Cardiac fibroblast (primary cell): ENCODE results near the gene FAM135A.
"Not testable (repeated sequence)": the region's sequence is repeated elsewhere in the genome, so short reads cannot be mapped to it uniquely, and the experiment has no call there.

Experiments used
- DNase-seq, 2 donors: peaks; one replicate each; pipeline versions ENCODE4 v3.0.0 to v3.0.0-alpha.2; 2010; ENCODE audit warnings: low read depth in 2 of 2
- H3K4me3 ChIP-seq, 2 donors: replicated peaks in 1 of 2; 1 replicate in 1 of 2; 2 replicates in 1 of 2; pipeline ENCODE4 v1.5.1; 2011; ENCODE audit warnings: low read depth in 2 of 2, low read length in 2 of 2, mild to moderate bottlenecking in 2 of 2, moderate library complexity in 1 of 2
- TF ChIP-seq, protein P1 (sequence below): IDR thresholded peaks from one replicate; pipeline ENCODE4 v1.5.1; 2011; ENCODE audit warnings: low read depth, mild to moderate bottlenecking, low read length, inconsistent platforms

FAM135A gene

DNA sequence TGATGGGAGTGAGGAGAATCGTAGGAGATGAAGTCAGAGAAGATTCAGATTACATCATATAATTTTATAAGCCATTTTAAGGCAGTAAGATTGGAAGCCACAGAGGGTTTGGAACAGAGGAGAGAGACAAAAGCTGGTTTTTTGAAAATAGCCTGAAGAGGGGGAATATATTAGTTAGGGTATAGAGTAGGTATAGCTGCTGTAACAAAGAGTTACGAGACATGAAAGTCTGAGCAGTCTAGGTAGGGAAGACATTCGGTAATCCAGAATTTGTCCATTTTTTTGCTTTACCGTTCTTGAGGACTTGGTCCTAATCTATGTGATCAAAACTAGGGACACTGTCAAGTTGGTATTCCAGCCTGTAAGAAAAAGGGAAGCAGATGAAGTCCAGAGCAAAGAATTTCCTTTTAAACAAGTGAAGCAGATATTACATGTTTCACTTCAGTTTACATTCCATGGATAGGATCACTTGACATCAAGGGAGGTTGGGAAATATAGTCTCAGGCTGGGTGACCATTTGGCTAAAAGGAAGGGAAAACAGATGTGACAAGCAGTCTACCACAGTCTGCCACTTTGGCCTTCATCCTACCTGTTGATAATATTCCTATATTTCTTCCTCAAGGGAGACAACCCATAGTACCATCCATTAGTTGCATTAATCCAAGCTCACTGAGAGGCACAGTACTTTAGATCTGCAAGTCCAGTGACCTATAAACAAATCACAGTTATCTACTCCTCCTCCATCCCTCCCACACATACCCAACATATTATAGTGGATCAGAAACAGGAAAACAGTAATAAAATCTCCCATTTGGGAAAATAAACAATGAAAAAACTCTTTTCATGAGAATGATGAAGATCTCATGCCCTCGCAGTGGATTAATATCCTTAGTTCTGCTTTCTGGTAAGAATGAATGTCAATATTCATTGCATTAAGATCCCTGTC is 10.2 kb downstream of the FAM135A start:
- no peak overlapping the region for H3K4me3 ChIP-seq
- TF ChIP-seq, protein P1, sequence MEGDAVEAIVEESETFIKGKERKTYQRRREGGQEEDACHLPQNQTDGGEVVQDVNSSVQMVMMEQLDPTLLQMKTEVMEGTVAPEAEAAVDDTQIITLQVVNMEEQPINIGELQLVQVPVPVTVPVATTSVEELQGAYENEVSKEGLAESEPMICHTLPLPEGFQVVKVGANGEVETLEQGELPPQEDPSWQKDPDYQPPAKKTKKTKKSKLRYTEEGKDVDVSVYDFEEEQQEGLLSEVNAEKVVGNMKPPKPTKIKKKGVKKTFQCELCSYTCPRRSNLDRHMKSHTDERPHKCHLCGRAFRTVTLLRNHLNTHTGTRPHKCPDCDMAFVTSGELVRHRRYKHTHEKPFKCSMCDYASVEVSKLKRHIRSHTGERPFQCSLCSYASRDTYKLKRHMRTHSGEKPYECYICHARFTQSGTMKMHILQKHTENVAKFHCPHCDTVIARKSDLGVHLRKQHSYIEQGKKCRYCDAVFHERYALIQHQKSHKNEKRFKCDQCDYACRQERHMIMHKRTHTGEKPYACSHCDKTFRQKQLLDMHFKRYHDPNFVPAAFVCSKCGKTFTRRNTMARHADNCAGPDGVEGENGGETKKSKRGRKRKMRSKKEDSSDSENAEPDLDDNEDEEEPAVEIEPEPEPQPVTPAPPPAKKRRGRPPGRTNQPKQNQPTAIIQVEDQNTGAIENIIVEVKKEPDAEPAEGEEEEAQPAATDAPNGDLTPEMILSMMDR: no peak
- no peak for DNase-seq

DNA sequence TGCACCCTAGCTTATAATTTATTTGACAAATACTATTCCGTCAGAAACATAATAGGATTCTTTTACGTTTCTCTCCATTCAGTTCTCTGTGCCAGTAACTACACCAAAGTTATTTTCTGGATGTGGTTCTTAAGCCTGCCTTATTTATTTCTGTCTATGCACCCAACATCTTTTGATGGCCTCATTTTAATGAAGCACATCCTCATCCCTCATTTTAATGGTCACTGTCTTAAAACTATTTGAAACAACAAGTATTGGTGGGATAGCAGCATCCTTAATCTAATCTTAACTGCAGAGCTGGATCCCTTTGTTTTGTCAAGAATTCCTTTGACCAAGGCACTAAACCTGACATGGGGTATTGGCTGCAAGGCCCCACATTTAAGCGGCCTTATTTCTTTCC is 11.0 kb downstream of the FAM135A start:
- DNase-seq: no peak
- TF ChIP-seq, protein P1: no peak
- no peak overlapping the region for H3K4me3 ChIP-seq

DNA sequence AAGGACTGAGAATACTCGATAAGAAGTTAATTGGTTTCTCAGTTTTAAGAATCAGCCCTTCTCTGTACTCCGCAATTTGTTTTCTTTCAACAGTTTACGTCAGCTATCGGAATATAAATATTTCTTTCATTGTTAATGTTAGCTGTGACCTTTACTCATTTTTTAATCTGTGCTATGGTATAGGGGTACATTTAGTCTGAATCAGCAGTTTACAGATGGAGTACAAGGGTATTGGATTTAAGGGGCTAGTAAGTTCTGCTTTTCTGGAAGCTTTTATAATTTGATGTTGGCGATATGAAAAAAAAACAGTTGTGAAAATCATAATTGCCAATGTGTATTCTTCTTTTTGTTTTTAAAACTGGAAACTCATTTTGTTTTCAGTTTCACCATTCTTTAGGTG is 23.0 kb downstream of the FAM135A start:
- H3K4me3 ChIP-seq: no peak overlapping the region
- DNase-seq: no peak
- TF ChIP-seq, protein P1: no peak

DNA sequence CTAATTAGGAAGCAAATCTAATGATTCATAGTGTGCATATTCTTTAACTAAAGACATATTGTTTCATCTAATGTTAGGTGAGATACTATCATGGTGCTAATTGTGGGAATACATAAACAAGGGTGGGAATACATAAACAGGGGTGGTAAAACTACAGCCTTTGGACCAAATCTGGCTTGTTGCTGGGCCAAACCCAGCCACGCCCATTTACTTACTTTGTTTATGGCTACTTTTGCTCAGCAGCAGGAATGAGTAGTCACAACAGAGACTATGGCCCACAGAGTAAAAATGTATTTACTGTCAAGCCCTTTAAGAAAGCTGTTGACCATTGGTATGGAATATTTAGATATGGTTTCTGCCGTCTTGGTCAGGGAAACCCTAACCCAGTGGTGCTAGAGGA is 31.7 kb downstream of the FAM135A start:
- H3K4me3 ChIP-seq: no peak overlapping the region
- TF ChIP-seq, protein P1: no peak
- no peak for DNase-seq

DNA sequence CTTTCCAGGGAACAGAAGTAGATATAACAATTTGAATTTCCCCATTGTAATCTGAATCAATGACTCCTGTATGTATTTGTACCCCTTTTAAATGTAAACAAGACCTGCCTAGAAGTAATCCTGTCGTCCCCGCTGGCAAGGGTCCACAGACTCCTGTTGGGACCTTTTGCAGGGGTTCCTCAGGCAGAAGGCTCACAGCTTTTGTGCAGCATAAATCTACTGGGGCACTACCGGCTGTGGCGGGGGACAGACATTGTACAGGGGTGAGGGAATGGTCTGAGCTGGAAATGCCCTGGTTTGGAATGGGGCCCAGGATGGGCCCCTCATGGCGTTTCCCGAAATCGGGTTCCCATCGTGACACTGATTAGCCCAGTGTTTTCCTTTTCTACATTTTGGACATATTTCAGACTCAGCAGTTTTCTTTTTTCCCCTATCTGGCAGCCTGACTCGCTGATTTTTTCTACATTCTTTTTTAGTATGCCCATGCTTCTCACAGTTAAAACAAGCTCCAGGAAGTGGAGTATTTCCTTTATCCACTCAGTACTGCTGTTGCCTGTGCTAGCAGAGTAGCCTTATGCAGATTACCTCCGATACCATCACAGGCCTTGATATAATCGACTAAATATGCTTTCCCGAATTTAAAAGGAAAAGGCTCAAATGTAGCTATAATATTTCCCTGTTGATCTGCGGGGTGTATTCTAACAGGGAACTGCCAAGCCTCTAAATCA is 34.2 kb downstream of the FAM135A start:
- H3K4me3 ChIP-seq, DNase-seq: not testable (repeated sequence)

DNA sequence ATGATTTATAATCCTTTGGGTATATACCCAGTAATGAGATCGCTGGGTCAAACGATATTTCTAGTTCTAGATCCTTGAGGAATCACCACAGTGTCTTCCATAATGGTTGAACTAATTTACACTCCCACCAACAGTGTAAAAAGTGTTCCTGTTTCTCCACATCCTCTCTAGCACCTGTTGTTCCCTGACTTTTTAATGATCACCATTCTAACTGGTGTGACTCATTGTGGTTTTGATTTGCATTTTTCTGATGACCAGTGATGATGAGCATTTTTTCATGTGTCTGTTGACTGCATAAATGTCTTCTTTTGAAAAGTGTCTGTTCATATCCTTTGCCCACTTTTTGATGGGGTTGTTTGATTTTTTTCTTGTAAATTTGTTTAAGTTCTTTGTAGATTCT is 40.6 kb downstream of the FAM135A start:
- not testable (repeated sequence) for H3K4me3 ChIP-seq, DNase-seq

DNA sequence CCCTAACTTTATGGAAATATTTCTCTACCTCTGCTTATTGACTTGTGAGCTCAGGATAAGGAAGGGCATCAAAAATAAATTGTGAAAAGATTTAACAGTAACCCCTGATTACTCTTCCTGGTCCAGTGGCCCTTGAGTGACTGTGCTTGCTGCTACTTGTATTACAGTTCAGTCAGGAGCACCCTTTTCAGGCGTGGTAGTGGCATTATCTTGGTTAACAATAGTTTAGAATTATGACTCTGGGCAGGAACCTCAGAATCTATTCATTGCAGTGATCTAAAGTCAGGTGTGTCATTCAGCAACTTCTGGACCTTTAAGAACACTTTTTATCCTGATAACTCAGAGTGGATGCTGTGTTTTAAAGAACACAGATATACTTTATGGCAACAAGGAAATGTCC is 43.4 kb downstream of the FAM135A start:
- DNase-seq: no peak
- TF ChIP-seq, protein P1: no peak
- H3K4me3 ChIP-seq: no peak overlapping the region
